HepG2 (cell line): ENCODE results near the gene CENPM.

ENCODE experiments used
- AFF4 ChIP-seq: sonication (generic); formaldehyde crosslinking; IDR thresholded peaks from 2 replicates; pipeline ENCODE4 v1.4.0; 2020; ENCODE audit warnings: missing genetic modification reagents
- AGO2 ChIP-seq: fragments of 200-400 bp; formaldehyde crosslinking; optimal IDR thresholded peaks from 2 replicates; pipeline ENCODE3; 2017; ENCODE audit warnings: mild to moderate bottlenecking, low read depth, low read length, moderate library complexity
- ATAD3A ChIP-seq: sonication (generic); formaldehyde crosslinking; IDR thresholded peaks from 2 replicates; pipeline ENCODE4 v1.4.0; 2020; ENCODE audit warnings: missing genetic modification reagents
- CBX2 ChIP-seq, 2 experiments: fragments of 200-600 bp in 1 of 2; sonication (generic); formaldehyde crosslinking in 1 of 2; IDR thresholded peaks; 2 replicates each; pipeline versions ENCODE4 v1.7.0 to v1.8.1; 2018 to 2022; ENCODE audit warnings: low read depth in 2 of 2, low read length in 1 of 2, mild to moderate bottlenecking in 1 of 2, missing genetic modification reagents in 1 of 2
- CREM ChIP-seq, 2 experiments: sonication (generic) in 1 of 2; formaldehyde crosslinking in 1 of 2; IDR thresholded peaks; 2 replicates each; pipeline versions ENCODE4 v1.4.0 to v1.6.1; 2016 to 2020; ENCODE audit warnings: antibody characterized with exemption in 1 of 2, mild to moderate bottlenecking in 1 of 2, missing genetic modification reagents in 1 of 2
- CTCF ChIP-seq: sonication (generic); formaldehyde crosslinking; IDR thresholded peaks from 2 replicates; pipeline ENCODE4 v1.5.0; 2020; ENCODE audit warnings: mild to moderate bottlenecking, missing genetic modification reagents, moderate library complexity
- MXI1 ChIP-seq: IDR thresholded peaks from 3 replicates; pipeline ENCODE4 v1.6.1; 2012; ENCODE audit warnings: low read depth, low read length, inconsistent platforms, borderline replicate concordance
- RELA ChIP-seq: sonication (generic); formaldehyde crosslinking; IDR thresholded peaks from 2 replicates; pipeline ENCODE4 v1.4.0; 2020; ENCODE audit warnings: missing genetic modification reagents
- SIX4 ChIP-seq: sonication (generic); formaldehyde crosslinking; IDR thresholded peaks from 2 replicates; pipeline ENCODE4 v1.4.0; 2020; ENCODE audit warnings: missing genetic modification reagents
- TCF12 ChIP-seq, 2 experiments: fragments of 450-650 bp in 1 of 2; sonication (generic) in 1 of 2; formaldehyde crosslinking in 1 of 2; IDR thresholded peaks; 2 replicates each; pipeline versions ENCODE4 v1.6.1 to v1.8.0; 2017 to 2022; ENCODE audit warnings: antibody characterized with exemption in 1 of 2, mild to moderate bottlenecking in 1 of 2, missing genetic modification reagents in 1 of 2, moderate library complexity in 1 of 2
- TP53 ChIP-seq: sonication (generic); formaldehyde crosslinking; conservative IDR thresholded peaks from 2 replicates; pipeline ENCODE4 v1.4.0; 2020; ENCODE audit warnings: missing genetic modification reagents
- ZNF343 ChIP-seq: sonication (generic); formaldehyde crosslinking; IDR thresholded peaks from 2 replicates; pipeline ENCODE4 v1.4.0; 2020; ENCODE audit warnings: mild to moderate bottlenecking, missing genetic modification reagents
- ZSCAN31 ChIP-seq: sonication (generic); formaldehyde crosslinking; IDR thresholded peaks from 2 replicates; pipeline ENCODE4 v1.5.0; 2020; ENCODE audit warnings: low read depth, mild to moderate bottlenecking, missing genetic modification reagents

DNA sequence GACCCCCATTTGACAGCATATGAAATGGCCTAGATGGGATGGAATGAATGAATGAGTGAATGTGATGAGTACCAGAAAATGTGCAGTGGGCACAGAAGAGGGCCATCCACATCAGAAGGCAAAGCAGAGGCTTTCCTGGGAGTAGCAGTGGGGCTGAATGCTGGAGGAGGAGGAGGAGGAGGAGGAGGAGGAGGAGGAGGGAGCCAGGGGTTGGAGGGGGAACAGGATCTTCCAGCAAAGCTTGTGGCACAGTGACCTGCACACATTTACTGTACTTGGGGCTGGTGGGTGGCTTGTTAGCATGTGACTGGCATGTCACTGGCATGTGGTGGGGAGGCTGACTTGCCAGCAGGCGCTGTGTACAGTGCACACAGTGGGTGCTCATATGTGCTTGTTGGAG lies 31.8 kb upstream of the CENPM start:
- no peak for TF ChIP-seq CBX2 (IDR thresholded peaks at IDR 0.05; ENCODE audit: low read depth, low read length)
- TF ChIP-seq CBX2 (CRISPR knock-in tag; IDR thresholded peaks at IDR 0.05; ENCODE audit: low read depth) = no peak
- no peak for TF ChIP-seq AFF4 (CRISPR knock-in tag)
- no peak for TF ChIP-seq ZNF343 (CRISPR knock-in tag)
- TF ChIP-seq TCF12 (IDR thresholded peaks at IDR 0.05) = no peak
- no peak for TF ChIP-seq TCF12 (CRISPR knock-in tag; IDR thresholded peaks at IDR 0.05)
- TF ChIP-seq ZSCAN31 = no peak
- TF ChIP-seq CTCF (CRISPR knock-in tag) = no peak
- no peak for TF ChIP-seq SIX4 (CRISPR knock-in tag)
- no peak for TF ChIP-seq TP53 (CRISPR knock-in tag)
- no peak for TF ChIP-seq MXI1
- no peak for TF ChIP-seq CREM (IDR thresholded peaks at IDR 0.05)
- no peak for TF ChIP-seq CREM (CRISPR knock-in tag; IDR thresholded peaks at IDR 0.05)
- no peak for TF ChIP-seq ATAD3A (CRISPR knock-in tag)
- TF ChIP-seq RELA (CRISPR knock-in tag) = no peak
- TF ChIP-seq AGO2 = no peak
